Glutamatergic neuron (in vitro differentiated cells): ENCODE results near the gene HS2ST1. TPM values are rescaled to one million over a fixed set of nuclear protein-coding genes. Genes with fewer than 3 reads are reported as not detected.

Source experiments
- DNase-seq: peaks from one replicate; pipeline ENCODE4 v3.0.0; 2022
- H3K27ac Mint-ChIP-seq: one replicate; pipeline ENCODE4 v1.8.0; 2020; ENCODE audit warnings: mild to moderate bottlenecking, mixed read lengths, inconsistent platforms; ENCODE audit not compliant: unreplicated experiment
- H3K27me3 Mint-ChIP-seq: one replicate; pipeline ENCODE4 v1.8.0; 2020; ENCODE audit warnings: mild to moderate bottlenecking, moderate library complexity, mixed read lengths, inconsistent platforms; ENCODE audit not compliant: unreplicated experiment
- H3K36me3 Mint-ChIP-seq: one replicate; pipeline ENCODE4 v1.8.0; 2020; ENCODE audit warnings: mild to moderate bottlenecking, mixed read lengths, inconsistent platforms; ENCODE audit not compliant: unreplicated experiment
- H3K4me1 Mint-ChIP-seq: one replicate; pipeline ENCODE4 v1.8.0; 2020; ENCODE audit warnings: mild to moderate bottlenecking, low read depth, mixed read lengths, inconsistent platforms; ENCODE audit not compliant: unreplicated experiment
- H3K4me3 Mint-ChIP-seq: one replicate; pipeline ENCODE4 v1.8.0; 2020; ENCODE audit warnings: mild to moderate bottlenecking, mixed read lengths, inconsistent platforms; ENCODE audit not compliant: unreplicated experiment
- H3K9me3 Mint-ChIP-seq: one replicate; pipeline ENCODE4 v1.8.0; 2020; ENCODE audit warnings: mild to moderate bottlenecking, moderate library complexity, mixed read lengths, inconsistent platforms; ENCODE audit not compliant: unreplicated experiment
- total RNA-seq: library from RNA; stranded (reverse); fragmentation: NEBNext Ultra II Directional; extraction: Animal tissue kit (Norgen Biotek cat#: 25700); gene quantifications from one replicate; pipeline ENCODE4 v1.2.1, GENCODE V29; 2021; ENCODE audit not compliant: unreplicated experiment
- TF ChIP-seq, protein P1 (sequence below): fragments of 200-600 bp; sonication (generic); IDR thresholded peaks from one replicate; pipeline ENCODE4 v1.5.0; 2021; ENCODE audit not compliant: partially characterized antibody, unreplicated experiment

The HS2ST1 gene
- total RNA-seq, 1 donor from 2014 or later: 12.9 TPM

DNA sequence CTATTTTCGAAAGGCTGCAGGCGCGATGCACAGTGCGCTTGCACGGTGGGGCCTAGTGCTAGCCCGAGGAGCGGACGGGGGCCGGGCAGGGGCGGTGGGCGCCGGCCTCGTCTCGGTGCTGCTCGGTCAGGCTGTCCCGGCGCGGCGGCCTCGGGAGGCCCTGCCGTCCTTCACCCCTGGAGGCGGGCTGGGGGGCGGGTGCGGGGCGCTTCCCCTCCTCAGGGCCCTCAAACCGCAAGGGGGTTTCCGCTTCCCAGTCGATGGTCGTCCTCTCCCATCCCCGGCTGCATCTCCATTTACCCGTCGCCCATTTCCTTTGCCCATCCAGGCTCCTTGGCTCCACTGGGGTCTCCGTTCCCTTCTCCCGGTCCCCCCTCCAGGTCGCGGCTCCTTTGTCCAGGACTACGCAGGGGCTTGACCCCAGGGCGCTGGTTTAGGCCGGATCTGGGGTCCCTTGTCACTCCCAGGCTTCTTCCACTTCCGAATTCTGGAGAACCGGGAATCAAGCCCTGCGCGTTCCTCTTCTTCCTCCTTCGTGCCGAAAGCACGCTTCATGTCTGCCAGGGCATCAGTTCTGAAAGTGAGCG lies 217.9 kb downstream of the HS2ST1 start:
- H3K27me3 Mint-ChIP-seq: peaks cover 2% of the 10 kb centered on the region
- H3K4me3 Mint-ChIP-seq: peak overlapping the region; percentile 82
- no peak overlapping the region for H3K27ac Mint-ChIP-seq
- no peaks in the 10 kb centered on the region for H3K4me1 Mint-ChIP-seq
- TF ChIP-seq, protein P1, sequence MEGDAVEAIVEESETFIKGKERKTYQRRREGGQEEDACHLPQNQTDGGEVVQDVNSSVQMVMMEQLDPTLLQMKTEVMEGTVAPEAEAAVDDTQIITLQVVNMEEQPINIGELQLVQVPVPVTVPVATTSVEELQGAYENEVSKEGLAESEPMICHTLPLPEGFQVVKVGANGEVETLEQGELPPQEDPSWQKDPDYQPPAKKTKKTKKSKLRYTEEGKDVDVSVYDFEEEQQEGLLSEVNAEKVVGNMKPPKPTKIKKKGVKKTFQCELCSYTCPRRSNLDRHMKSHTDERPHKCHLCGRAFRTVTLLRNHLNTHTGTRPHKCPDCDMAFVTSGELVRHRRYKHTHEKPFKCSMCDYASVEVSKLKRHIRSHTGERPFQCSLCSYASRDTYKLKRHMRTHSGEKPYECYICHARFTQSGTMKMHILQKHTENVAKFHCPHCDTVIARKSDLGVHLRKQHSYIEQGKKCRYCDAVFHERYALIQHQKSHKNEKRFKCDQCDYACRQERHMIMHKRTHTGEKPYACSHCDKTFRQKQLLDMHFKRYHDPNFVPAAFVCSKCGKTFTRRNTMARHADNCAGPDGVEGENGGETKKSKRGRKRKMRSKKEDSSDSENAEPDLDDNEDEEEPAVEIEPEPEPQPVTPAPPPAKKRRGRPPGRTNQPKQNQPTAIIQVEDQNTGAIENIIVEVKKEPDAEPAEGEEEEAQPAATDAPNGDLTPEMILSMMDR: no peak
- DNase-seq: peak; percentile 40
- no peaks in the 10 kb centered on the region for H3K36me3 Mint-ChIP-seq
- no peaks in the 10 kb centered on the region for H3K9me3 Mint-ChIP-seq

DNA sequence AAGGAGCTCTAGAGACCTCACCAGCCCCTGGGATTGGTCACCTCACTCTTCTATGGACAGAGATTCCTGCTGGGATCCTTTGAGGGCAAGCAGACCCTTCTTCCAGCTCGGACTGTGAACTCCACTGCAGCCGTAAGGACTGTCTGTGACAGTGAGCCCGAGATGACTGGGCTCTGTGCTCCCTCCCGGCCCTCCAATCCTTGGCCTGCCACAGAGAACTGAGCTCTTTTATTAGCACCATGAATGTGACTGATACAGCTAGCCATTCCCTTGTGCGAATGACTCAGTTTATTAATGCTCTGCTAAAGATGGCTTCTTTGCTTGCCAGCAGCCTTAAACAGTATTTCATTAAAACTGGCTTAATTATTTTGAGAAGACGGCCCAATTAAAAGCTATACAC lies 219.6 kb downstream of the HS2ST1 start:
- H3K9me3 Mint-ChIP-seq: no peaks in the 10 kb centered on the region
- DNase-seq: no peak
- H3K27ac Mint-ChIP-seq: no peak overlapping the region
- no peaks in the 10 kb centered on the region for H3K36me3 Mint-ChIP-seq
- peaks cover 2% of the 10 kb centered on the region for H3K27me3 Mint-ChIP-seq
- H3K4me1 Mint-ChIP-seq: no peaks in the 10 kb centered on the region
- TF ChIP-seq, protein P1: no peak
- H3K4me3 Mint-ChIP-seq: no peak overlapping the region

DNA sequence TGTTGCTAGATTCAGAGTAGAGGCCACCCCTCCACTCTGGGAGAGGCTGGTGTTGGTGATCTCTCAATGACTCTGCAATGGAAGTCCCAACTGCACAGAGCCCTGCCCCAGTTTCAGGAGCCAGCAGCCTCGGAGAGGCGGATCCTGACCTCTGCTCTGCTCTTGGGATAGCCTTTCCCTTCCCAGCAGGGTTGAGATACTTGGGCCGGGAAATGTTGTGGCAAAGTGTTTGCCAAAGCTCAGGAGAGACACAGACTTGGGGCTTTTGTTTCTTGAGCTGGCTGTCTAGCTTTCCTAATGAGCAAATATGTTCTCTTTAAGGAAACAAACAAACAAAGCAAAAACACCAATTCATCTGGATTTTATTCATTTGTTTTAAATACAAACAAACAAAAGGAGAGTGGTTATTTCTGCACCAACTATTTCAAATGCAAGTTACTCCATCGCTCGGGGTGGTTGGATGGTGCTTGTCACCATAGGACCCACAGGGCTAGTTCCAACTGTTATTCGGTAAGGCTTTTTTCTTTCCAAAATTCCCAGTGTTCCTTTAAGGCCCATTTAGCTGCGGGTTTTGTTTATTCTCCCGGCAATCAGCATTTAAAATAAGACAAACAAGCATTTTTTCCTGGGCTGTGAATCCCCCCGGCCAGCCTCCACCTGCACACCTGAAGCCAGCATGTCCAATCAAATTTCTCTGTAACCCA lies 220.3 kb downstream of the HS2ST1 start:
- H3K27me3 Mint-ChIP-seq: peaks cover 2% of the 10 kb centered on the region
- DNase-seq: no peak
- H3K9me3 Mint-ChIP-seq: no peaks in the 10 kb centered on the region
- TF ChIP-seq, protein P1: no peak
- no peak overlapping the region for H3K4me3 Mint-ChIP-seq
- no peaks in the 10 kb centered on the region for H3K36me3 Mint-ChIP-seq
- H3K4me1 Mint-ChIP-seq: no peaks in the 10 kb centered on the region
- H3K27ac Mint-ChIP-seq: no peak overlapping the region

DNA sequence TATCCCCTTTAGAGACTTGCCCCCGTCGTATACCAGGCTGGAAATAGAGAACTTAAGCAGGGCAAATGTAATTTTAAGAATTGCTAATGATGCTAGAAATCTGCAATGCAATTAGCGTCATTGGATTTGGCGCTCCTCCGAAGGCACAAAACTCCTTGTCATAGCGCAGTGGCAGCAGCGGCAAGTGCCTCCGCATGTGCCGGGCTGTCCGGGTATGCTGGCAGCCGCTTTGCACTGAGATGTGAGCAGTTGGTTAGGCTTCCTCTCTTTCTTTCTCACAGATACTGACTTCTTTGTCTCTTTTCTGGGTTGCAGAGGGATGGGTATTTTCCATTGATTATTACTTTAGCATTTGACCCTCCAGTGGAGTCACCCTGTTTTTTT lies 220.9 kb downstream of the HS2ST1 start:
- peaks cover 2% of the 10 kb centered on the region for H3K27me3 Mint-ChIP-seq
- no peaks in the 10 kb centered on the region for H3K36me3 Mint-ChIP-seq
- TF ChIP-seq, protein P1: no peak
- no peak overlapping the region for H3K4me3 Mint-ChIP-seq
- no peaks in the 10 kb centered on the region for H3K4me1 Mint-ChIP-seq
- no peak for DNase-seq
- no peak overlapping the region for H3K27ac Mint-ChIP-seq
- no peaks in the 10 kb centered on the region for H3K9me3 Mint-ChIP-seq

DNA sequence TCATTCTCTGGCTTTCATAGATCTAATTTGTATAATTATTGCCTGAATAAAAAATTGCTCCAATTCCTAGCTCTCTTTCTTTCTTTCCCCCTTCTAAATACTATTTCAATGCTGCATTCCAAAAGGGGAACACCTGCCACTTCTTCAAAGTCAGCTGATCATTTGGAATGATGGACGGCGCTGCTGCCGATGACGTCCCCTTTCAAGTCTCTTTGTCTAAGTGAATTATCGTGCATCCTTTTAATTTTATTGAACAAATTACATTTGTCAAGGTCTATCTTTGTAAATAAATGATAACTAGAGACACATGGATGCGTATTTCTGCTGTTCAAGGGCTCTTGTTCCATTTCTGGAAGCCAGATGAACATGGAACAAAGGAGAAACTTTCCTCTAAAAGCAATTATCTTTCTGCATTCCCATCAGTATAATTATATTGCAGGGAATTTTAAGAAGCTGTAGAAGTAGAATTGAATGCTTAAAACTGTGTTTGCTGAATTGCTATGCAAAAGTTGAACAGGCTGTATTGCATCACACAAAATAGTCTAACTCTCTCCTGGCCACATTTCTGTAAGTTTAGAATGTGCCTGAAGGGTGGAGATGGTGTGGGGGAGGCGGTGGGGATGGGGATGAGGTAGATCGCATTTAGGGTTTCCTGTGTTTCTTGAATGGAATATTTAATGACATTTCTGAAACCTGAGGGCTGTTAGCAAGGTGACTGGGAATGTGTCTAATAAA lies 222.3 kb downstream of the HS2ST1 start:
- no peaks in the 10 kb centered on the region for H3K4me1 Mint-ChIP-seq
- DNase-seq: no peak
- H3K9me3 Mint-ChIP-seq: no peaks in the 10 kb centered on the region
- no peaks in the 10 kb centered on the region for H3K36me3 Mint-ChIP-seq
- no peak overlapping the region for H3K27ac Mint-ChIP-seq
- no peaks in the 10 kb centered on the region for H3K27me3 Mint-ChIP-seq
- TF ChIP-seq, protein P1: no peak
- H3K4me3 Mint-ChIP-seq: no peak overlapping the region
